ENCODE measurements around the gene LGR4. TPM values are rescaled to one million over a fixed set of nuclear protein-coding genes. Genes with fewer than 3 reads are reported as not detected.

The LGR4 gene
- total and polyA plus RNA-seq, 8 donors: 23.4 to 73.0 (median 54.5) TPM

GRCh38 chr11:27497911-27498310 is 25.3 kb upstream of the LGR4 start:
- no peak for TF ChIP-seq CTCF (IDR thresholded peaks at IDR 0.05)
- H3K27ac ChIP-seq: no peak overlapping the region
- H3K36me3 ChIP-seq: peaks cover 0 to 47% (median 0%) of the 10 kb centered on the region in 3 donors
- intact Hi-C loops (cut with DNase I): no loop called here
- 90% methylated on average over 1 of the region's 1 CpG for WGBS, 2 donors
- H3K9me3 ChIP-seq: no peaks in the 10 kb centered on the region
- FAIRE-seq (no peak), DNase-seq (no peak), ATAC-seq (no peak)
- no peaks in the 10 kb centered on the region for H3K27me3 ChIP-seq
- no peak overlapping the region for H3K4me3 ChIP-seq
- peaks cover 9 to 21% (median 20%) of the 10 kb centered on the region in 3 donors for H3K4me1 ChIP-seq

- ATAC-seq: peak; percentile 58 to 77 (median 75)
- H3K27me3 ChIP-seq: no peaks in the 10 kb centered on the region
- intact Hi-C loops (cut with DNase I): no loop called here
- H3K4me3 ChIP-seq: no peak overlapping the region
- peak in 2 of 4 donors; percentile 18 to 27 for TF ChIP-seq CTCF (IDR thresholded peaks at IDR 0.05)
- no peak overlapping the region for H3K27ac ChIP-seq
- DNase-seq: no peak
- peaks cover 0 to 47% (median 0%) of the 10 kb centered on the region in 3 donors for H3K36me3 ChIP-seq
- peak; percentile 54 for FAIRE-seq
- H3K4me1 ChIP-seq: peaks cover 9 to 21% (median 19%) of the 10 kb centered on the region in 3 donors
- no peaks in the 10 kb centered on the region for H3K9me3 ChIP-seq
Measured at GRCh38 chr11:27497284-27497866, 24.8 kb upstream of the LGR4 start.

GRCh38 chr11:27496461-27496860 is 23.9 kb upstream of the LGR4 start:
- Histone ChIP-seq H3K4me3 (no peak overlapping the region), H3K27me3 (no peaks in the 10 kb centered on the region), H3K4me1 (peaks cover 9 to 21% (median 19%) of the 10 kb centered on the region in 3 donors), H3K36me3 (peaks cover 0 to 49% (median 0%) of the 10 kb centered on the region in 3 donors), H3K9me3 (no peaks in the 10 kb centered on the region), H3K27ac (peak overlapping the region in 2 of 4 donors; percentile 12 to 30)
- no peak for TF ChIP-seq CTCF (IDR thresholded peaks at IDR 0.05)
- FAIRE-seq: peak; percentile 17
- 7 to 10% methylated on average over 1 of the region's 1 CpG for WGBS, 2 donors
- ATAC-seq: peak in 3 of 4 donors; percentile 16 to 59 (median 47)
- no peak for DNase-seq
- intact Hi-C loops (cut with DNase I): no loop called here

GRCh38 chr11:27495710-27496300 is 23.2 kb upstream of the LGR4 start:
- no peak for TF ChIP-seq CTCF (IDR thresholded peaks at IDR 0.05)
- whole genome bisulfite sequencing, 2 donors: 63 to 65% methylated on average over 1 of the region's 1 CpG
- no peak for FAIRE-seq
- Histone ChIP-seq H3K4me3 (no peak overlapping the region), H3K4me1 (peaks cover 9 to 21% (median 19%) of the 10 kb centered on the region in 3 donors), H3K27me3 (no peaks in the 10 kb centered on the region), H3K27ac (peak overlapping the region in 1 of 4 donors; percentile 30), H3K36me3 (peaks cover 0 to 49% (median 0%) of the 10 kb centered on the region in 3 donors), H3K9me3 (no peaks in the 10 kb centered on the region)
- intact Hi-C loops (cut with DNase I): no loop called here
- DNase-seq: no peak
- ATAC-seq: peak in 2 of 4 donors; percentile 20 to 25

GRCh38 chr11:27489092-27489491 is 16.5 kb upstream of the LGR4 start:
- no peak for TF ChIP-seq CTCF (IDR thresholded peaks at IDR 0.05)
- Histone ChIP-seq H3K27ac (no peak overlapping the region), H3K27me3 (no peaks in the 10 kb centered on the region), H3K4me3 (no peak overlapping the region), H3K36me3 (peaks cover 0 to 22% (median 0%) of the 10 kb centered on the region in 3 donors), H3K9me3 (no peaks in the 10 kb centered on the region), H3K4me1 (peaks cover 0 to 6% (median 0%) of the 10 kb centered on the region in 3 donors)
- DNase-seq (no peak), ATAC-seq (no peak), FAIRE-seq (no peak)
- intact Hi-C loops (cut with DNase I): loop anchor here in 1 of 3 donors (5.0 to 10.0 kb wide), 2 partner anchors 307 to 734 kb away; no protein-coding TSS in a partner anchor
- 61 to 66% methylated on average over 5 of the region's 5 CpGs for WGBS, 2 donors

All from pancreas (tissue), 10 donors.